Activated CD8-positive, alpha-beta T cell treated with anti-CD3 and anti-CD28 coated beads, Interleukin-2, amount 10 ng/mL, durations not matched to agents 7 days and 5 days (primary cell): ENCODE data around the gene EPYC. TPM values are rescaled to one million over a fixed set of nuclear protein-coding genes. Genes with fewer than 3 reads are reported as not detected.
A peak's percentile ranks its signal among the peaks of the same experiment; 100 is the strongest.

Experiments used
- ATAC-seq: fragments of 150-1000 bp; cut with Tn5 transposase; one replicate; pipeline ENCODE4 v1.10.0; 2021; ENCODE audit warnings: moderate library complexity
- CTCF ChIA-PET: fragments of 350-600 bp; sonication (Branson Sonifier 250); formaldehyde crosslinking; loops from one replicate; lab custom pipeline; 2021; ENCODE audit warnings: antibody characterized with exemption; lab: Charles Lee
- POLR2A ChIA-PET: fragments of 350-600 bp; sonication (Branson Sonifier 250); formaldehyde crosslinking; loops from one replicate; lab custom pipeline; 2021; ENCODE audit warnings: antibody characterized with exemption; lab: Charles Lee
- DNase-seq: peaks from one replicate; pipeline ENCODE4 v3.0.0-alpha.2; 2020
- H3K27ac Mint-ChIP-seq: one replicate; pipeline ENCODE4 v1.8.0; 2021; ENCODE audit warnings: mild to moderate bottlenecking, mixed read lengths
- H3K27me3 Mint-ChIP-seq: one replicate; pipeline ENCODE4 v1.8.0; 2021; ENCODE audit warnings: low read depth, mixed read lengths
- H3K36me3 Mint-ChIP-seq: one replicate; pipeline ENCODE4 v1.8.0; 2021; ENCODE audit warnings: low read depth, mixed read lengths
- H3K4me1 Mint-ChIP-seq: one replicate; pipeline ENCODE4 v1.8.0; 2021; ENCODE audit warnings: low read depth, mixed read lengths
- H3K4me3 Mint-ChIP-seq: one replicate; pipeline ENCODE4 v1.8.0; 2021; ENCODE audit warnings: mild to moderate bottlenecking, mixed read lengths
- H3K9me3 Mint-ChIP-seq: one replicate; pipeline ENCODE4 v1.8.0; 2022; ENCODE audit warnings: mixed read lengths; ENCODE audit not compliant: insufficient read depth
- total RNA-seq, 2 experiments: library from RNA; stranded (reverse); gene quantifications; one replicate each; pipeline ENCODE4 v1.2.3, GENCODE V29; 2021

The EPYC gene
- total RNA-seq, 2 experiments from 2014 or later, result not detected

DNA sequence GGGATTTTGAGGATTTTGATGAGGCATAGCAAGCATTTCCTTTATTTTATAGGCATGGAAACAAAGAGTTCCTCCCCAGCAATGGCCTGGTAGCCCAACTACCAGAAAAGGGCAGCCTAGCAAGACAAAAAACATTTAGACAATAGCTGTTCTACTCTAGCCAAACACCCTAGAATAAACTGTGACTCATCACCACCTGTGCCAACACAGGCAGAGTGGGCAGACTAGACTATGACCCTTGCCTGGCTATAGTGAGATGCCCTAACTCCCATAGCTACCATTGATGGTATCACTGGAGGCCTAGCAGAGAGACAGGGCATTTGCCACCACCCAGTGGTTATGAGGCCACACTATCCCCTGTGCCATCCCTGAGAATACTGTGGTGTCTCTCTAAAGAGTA is 34.3 kb downstream of the EPYC start:
- Mint-ChIP-seq H3K36me3 (no peaks in the 10 kb centered on the region), H3K9me3 (no peaks in the 10 kb centered on the region), H3K27me3 (peaks cover 11% of the 10 kb centered on the region), H3K27ac (no peak overlapping the region), H3K4me3 (no peak overlapping the region), H3K4me1 (no peaks in the 10 kb centered on the region)
- ATAC-seq (no peak), DNase-seq (no peak)
- ChIA-PET POLR2A (no interaction called here), CTCF (interaction anchor here (1.6 kb wide), 1 partner anchor 138 kb away, joined by 5 read pairs; no protein-coding TSS in a partner anchor)

DNA sequence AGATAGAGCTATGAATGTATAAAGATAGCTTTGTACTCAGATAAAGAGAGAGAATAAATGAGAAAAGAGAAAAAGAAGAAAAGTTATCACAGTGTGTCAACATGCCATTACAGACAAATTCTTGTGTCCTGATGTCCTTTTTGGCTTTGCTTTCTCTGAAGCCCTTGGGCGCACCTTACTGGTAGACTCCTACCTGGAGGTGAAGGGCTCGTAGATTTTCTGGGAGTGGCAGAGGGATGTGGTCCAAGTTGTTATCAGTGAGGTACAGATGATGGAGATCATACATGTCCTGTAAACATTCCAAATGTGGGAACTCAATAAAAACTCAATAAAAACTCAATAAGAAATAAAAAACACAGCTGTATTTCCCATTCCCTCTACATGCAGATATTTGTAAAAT is 34.9 kb downstream of the EPYC start:
- CTCF ChIA-PET, result interaction anchor here (0.8 kb wide), 1 partner anchor 136 kb away, joined by 3 read pairs; no protein-coding TSS in a partner anchor
- POLR2A ChIA-PET, result no interaction called here
- H3K36me3 Mint-ChIP-seq, result no peaks in the 10 kb centered on the region
- no peaks in the 10 kb centered on the region for H3K9me3 Mint-ChIP-seq
- no peak overlapping the region for H3K27ac Mint-ChIP-seq
- no peak overlapping the region for H3K4me3 Mint-ChIP-seq
- peaks cover 11% of the 10 kb centered on the region for H3K27me3 Mint-ChIP-seq
- no peak for DNase-seq
- no peaks in the 10 kb centered on the region for H3K4me1 Mint-ChIP-seq
- no peak for ATAC-seq

DNA sequence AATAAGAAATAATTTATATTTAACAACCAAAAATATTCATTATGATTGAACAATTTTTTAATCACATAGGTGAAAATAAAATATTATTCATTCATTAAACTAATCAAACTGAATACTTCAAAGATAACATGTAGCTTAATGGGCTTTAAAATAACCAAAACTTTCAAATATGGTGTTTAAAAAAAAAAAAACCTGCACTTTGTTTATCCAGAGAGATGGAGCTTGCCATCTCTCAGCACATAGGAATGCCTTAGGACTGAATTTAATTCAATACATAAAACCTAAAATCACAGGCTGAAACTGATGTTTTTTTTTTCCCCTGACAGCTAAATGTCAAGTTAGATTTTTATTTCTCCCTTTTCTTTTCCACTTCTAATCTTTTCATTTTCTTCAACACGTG is 35.4 kb downstream of the EPYC start:
- no peaks in the 10 kb centered on the region for H3K36me3 Mint-ChIP-seq
- DNase-seq (no peak), ATAC-seq (no peak)
- no peaks in the 10 kb centered on the region for H3K4me1 Mint-ChIP-seq
- CTCF ChIA-PET, result interaction anchor here (0.8 kb wide), 1 partner anchor 137 kb away, joined by 3 read pairs; no protein-coding TSS in a partner anchor
- no peak overlapping the region for H3K27ac Mint-ChIP-seq
- H3K27me3 Mint-ChIP-seq, result peaks cover 9% of the 10 kb centered on the region
- H3K4me3 Mint-ChIP-seq, result no peak overlapping the region
- no peaks in the 10 kb centered on the region for H3K9me3 Mint-ChIP-seq
- POLR2A ChIA-PET, result no interaction called here

DNA sequence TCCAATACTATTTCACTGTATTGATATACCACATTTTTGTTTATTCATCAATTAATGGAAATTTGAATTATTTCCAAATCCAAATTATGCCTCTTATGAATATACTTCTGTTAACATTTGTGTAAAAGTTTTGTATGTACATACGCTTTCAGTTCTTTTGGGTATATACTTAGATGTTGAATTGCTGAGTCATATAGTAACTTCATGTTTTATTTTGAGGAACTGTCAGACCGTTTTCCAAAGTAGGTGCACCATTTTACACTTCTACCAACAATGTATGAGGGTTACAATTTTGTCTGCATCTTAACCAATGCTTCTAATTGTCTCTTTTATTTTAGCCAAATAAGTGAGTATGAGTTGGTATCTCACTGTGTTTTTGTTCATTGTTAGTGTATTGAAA is 39.6 kb downstream of the EPYC start:
- H3K27me3 Mint-ChIP-seq, result peaks cover 7% of the 10 kb centered on the region
- no peak overlapping the region for H3K27ac Mint-ChIP-seq
- H3K36me3 Mint-ChIP-seq, result no peaks in the 10 kb centered on the region
- POLR2A ChIA-PET, result no interaction called here
- DNase-seq, result no peak
- no peaks in the 10 kb centered on the region for H3K9me3 Mint-ChIP-seq
- H3K4me3 Mint-ChIP-seq, result no peak overlapping the region
- CTCF ChIA-PET, result no interaction called here
- no peak for ATAC-seq
- no peaks in the 10 kb centered on the region for H3K4me1 Mint-ChIP-seq

DNA sequence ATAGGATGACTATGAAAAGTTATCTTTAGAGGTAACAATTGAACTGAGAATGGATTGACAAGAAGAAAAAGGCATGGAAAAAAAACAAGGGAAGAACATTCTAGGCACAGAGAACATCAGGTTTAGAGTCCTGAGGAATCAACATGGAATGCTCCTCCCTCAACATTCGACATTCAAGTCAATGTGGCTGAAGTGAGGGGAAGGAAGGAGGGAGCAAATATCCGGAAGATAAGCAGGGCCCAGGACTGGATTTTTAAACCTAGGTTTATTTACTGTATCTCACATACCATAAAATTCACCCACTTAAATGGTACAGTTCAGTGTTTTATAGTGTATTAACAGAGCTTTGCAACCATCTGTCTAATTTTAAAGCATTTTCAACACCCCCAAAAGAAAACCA is 40.2 kb downstream of the EPYC start:
- no peaks in the 10 kb centered on the region for H3K36me3 Mint-ChIP-seq
- ATAC-seq, result no peak
- H3K9me3 Mint-ChIP-seq, result no peaks in the 10 kb centered on the region
- POLR2A ChIA-PET, result no interaction called here
- no peak for DNase-seq
- no peaks in the 10 kb centered on the region for H3K4me1 Mint-ChIP-seq
- CTCF ChIA-PET, result no interaction called here
- peaks cover 7% of the 10 kb centered on the region for H3K27me3 Mint-ChIP-seq
- H3K27ac Mint-ChIP-seq, result no peak overlapping the region
- no peak overlapping the region for H3K4me3 Mint-ChIP-seq

DNA sequence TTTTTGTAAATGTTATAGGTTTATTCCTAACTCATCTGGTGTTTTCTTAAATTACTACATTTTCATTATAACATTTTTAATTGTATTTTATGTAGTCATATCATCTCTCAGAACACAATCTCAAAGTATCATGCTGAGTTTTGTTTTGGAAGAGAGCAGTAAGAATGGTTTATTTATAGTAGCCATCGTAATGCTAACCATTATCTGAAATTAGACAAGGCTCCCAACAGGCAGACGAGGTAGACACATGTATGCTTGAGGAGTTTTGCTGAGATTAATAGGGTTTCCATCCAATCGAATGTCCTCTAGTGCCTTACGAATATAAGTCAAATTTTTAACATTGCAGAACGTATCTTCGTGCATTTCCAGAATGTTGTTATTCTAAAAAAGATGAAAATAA is 40.8 kb downstream of the EPYC start:
- ChIA-PET CTCF (no interaction called here), POLR2A (no interaction called here)
- DNase-seq (no peak), ATAC-seq (no peak)
- H3K27me3 Mint-ChIP-seq, result peaks cover 7% of the 10 kb centered on the region
- no peak overlapping the region for H3K4me3 Mint-ChIP-seq
- no peaks in the 10 kb centered on the region for H3K4me1 Mint-ChIP-seq
- H3K9me3 Mint-ChIP-seq, result no peaks in the 10 kb centered on the region
- H3K27ac Mint-ChIP-seq, result no peak overlapping the region
- H3K36me3 Mint-ChIP-seq, result no peaks in the 10 kb centered on the region

DNA sequence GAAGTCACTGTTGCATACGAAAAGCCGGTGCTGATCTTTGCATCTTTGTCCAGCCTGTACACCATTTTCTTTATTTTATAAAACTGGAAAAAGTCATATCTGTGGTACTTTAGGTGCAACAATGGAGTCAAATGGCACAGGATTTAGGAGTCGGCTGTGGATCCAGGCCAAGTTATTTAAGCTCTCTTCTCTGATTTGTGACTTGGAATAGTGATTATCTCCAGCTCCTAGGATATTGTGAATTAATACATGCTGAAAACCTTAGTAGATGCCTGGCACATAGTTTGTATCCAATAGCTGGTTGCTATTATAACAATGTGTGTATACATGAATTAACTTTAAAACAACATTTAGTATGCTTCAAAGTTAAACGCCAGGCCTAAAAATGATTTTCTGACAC is 43.6 kb downstream of the EPYC start:
- DNase-seq (no peak), ATAC-seq (no peak)
- POLR2A ChIA-PET, result no interaction called here
- Mint-ChIP-seq H3K4me3 (no peak overlapping the region), H3K9me3 (no peaks in the 10 kb centered on the region), H3K36me3 (no peaks in the 10 kb centered on the region), H3K27ac (no peak overlapping the region), H3K27me3 (no peaks in the 10 kb centered on the region), H3K4me1 (no peaks in the 10 kb centered on the region)
- CTCF ChIA-PET, result interaction anchor here (0.7 kb wide), 1 partner anchor 15 kb away, joined by 3 read pairs; no protein-coding TSS in a partner anchor

DNA sequence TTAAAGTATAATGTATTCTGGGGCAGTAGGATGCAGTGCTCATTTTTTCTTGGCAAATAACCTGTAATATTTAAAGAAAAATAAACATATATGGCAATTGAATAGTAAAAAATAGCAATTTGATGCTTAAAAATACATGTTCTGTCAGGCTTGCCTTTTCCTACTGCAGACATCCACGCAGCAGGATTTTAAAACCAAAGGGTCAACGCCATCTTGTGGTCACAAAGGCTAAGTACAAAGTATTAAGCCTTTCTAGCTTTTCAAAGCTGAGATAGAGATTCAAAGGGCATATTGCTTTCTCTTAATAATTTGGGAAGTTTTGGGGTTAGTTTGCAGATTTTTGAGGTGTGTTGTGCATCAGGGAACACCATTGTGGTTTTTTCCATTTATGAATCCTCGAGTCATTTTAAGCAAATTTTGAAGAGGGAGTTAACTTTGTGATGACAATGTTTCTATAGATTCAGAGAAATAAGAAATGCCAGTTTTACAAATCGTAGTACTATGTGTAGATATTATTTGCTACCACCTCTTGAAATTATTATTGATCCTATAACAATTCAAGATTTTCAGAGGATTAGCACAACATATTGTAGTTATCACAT is 45.1 kb downstream of the EPYC start:
- Mint-ChIP-seq H3K9me3 (no peaks in the 10 kb centered on the region), H3K27me3 (no peaks in the 10 kb centered on the region), H3K4me1 (no peaks in the 10 kb centered on the region), H3K36me3 (no peaks in the 10 kb centered on the region), H3K4me3 (no peak overlapping the region), H3K27ac (no peak overlapping the region)
- DNase-seq, result peak; percentile 46
- CTCF ChIA-PET, result interaction anchor here (0.7 to 1.6 kb wide), 9 partner anchors 13 to 684 kb away, joined by 3 to 8 read pairs (median 3); no protein-coding TSS in a partner anchor
- ATAC-seq, result no peak
- POLR2A ChIA-PET, result no interaction called here

DNA sequence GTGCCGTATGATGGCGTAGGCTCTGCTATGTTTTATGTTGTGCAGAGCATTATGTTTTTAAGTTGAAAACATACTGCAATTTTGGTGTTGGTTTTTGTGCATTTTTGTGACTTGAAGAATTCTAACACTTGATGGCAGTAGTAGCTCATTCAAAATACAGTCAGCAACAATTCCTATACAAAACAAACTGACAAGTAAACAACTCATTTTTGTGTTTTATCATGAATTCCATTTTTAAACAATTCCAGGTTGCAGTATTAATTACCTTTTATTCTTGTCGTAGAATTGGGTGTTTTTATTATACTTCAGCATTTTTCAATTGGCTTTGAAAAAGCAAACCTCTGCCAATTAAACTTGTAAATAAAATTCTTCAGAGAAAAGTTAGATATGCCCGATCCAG is 45.7 kb downstream of the EPYC start:
- Mint-ChIP-seq H3K9me3 (no peaks in the 10 kb centered on the region), H3K4me3 (no peak overlapping the region), H3K27ac (no peak overlapping the region), H3K36me3 (no peaks in the 10 kb centered on the region), H3K27me3 (no peaks in the 10 kb centered on the region), H3K4me1 (no peaks in the 10 kb centered on the region)
- POLR2A ChIA-PET, result no interaction called here
- CTCF ChIA-PET, result interaction anchor here (0.7 to 1.6 kb wide), 9 partner anchors 12 to 683 kb away, joined by 3 to 8 read pairs (median 3); no protein-coding TSS in a partner anchor
- DNase-seq (no peak), ATAC-seq (no peak)

DNA sequence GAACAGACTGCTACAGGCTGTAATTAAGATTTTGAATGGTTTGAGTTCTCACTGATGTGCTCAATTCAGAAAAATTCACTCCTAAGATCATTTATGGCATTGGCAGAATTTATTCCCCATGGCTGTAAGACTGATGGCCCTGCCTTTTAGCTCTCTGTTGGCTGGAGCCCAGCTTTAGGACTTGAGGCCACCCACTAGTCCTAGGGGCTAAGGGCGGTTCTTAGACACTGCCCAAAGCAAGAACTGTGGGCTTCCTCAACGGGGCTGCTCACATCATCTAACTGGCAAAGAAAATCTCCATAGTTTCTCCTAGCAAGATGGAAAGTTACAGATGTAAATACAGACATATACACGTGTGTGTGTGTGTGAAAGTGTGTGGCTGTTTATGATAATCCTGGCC is 46.4 kb downstream of the EPYC start:
- ATAC-seq, result no peak
- POLR2A ChIA-PET, result no interaction called here
- Mint-ChIP-seq H3K9me3 (no peaks in the 10 kb centered on the region), H3K27me3 (no peaks in the 10 kb centered on the region), H3K27ac (no peak overlapping the region), H3K4me1 (no peaks in the 10 kb centered on the region), H3K36me3 (no peaks in the 10 kb centered on the region), H3K4me3 (no peak overlapping the region)
- no peak for DNase-seq
- CTCF ChIA-PET, result interaction anchor here (0.9 to 1.6 kb wide), 5 partner anchors 12 to 151 kb away, joined by 3 to 8 read pairs (median 3); no protein-coding TSS in a partner anchor

DNA sequence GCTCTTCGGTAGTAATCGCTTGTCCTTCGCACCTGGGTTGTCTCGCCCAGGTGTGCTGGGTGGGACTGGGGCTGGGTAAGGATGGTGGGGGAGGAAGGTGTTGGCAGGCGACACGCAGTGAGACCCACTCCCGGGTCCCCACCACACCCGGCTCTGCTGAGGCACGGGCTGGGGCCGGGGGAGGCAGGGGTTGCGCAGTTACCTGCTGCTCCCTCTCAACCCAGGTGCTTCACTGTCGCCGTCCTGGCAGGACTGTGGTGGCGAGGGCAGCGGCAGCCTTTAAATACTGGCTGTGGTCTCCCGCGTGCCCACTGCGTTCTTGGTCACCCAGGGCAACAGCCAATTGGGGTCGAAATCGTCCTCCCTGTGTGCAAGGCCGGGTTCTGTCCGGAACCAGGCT is 49.9 kb downstream of the EPYC start, which contains the start of gene CCER1:
Gene CCER1 (minus strand): TSS at position 256 of the 400 bp plus-strand sequence. CDS start 434 bp downstream, outside the sequence.
- ChIA-PET POLR2A (no interaction called here), CTCF (no interaction called here)
- Mint-ChIP-seq H3K4me1 (no peaks in the 10 kb centered on the region), H3K9me3 (no peaks in the 10 kb centered on the region), H3K27me3 (no peaks in the 10 kb centered on the region), H3K4me3 (no peak within 1 kb of the TSS), H3K36me3 (no peaks in the 10 kb centered on the region), H3K27ac (no peak within 1 kb of the TSS)
- DNase-seq (no peak), ATAC-seq (no peak)

DNA sequence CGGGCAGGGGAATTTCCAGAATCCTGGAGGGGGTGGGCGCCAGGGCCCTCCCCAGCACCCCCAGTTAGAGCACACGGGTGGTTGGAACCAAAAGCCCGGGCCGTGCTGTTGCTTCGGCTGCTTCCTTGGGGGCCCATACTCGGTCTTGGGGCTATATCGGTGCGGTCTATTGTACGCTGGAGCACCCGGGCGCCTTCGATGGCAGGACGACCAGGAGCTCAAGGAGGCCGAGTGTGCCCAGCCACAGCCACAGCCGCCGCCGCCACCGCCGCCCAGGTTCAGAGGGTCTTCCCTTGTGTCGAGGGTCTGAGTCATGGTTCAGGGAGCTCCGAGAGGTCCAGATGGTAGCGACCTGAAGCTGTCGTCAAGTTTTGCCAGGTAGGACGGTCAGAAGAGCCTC is 50.3 kb downstream of the EPYC start:
- no peaks in the 10 kb centered on the region for H3K4me1 Mint-ChIP-seq
- DNase-seq (no peak), ATAC-seq (no peak)
- no peaks in the 10 kb centered on the region for H3K9me3 Mint-ChIP-seq
- H3K4me3 Mint-ChIP-seq, result no peak overlapping the region
- H3K27ac Mint-ChIP-seq, result no peak overlapping the region
- no peaks in the 10 kb centered on the region for H3K36me3 Mint-ChIP-seq
- H3K27me3 Mint-ChIP-seq, result no peaks in the 10 kb centered on the region
- ChIA-PET CTCF (no interaction called here), POLR2A (no interaction called here)
